Measurements from ENCODE around the gene CFAP107.
"Not testable (repeated sequence)": the region's sequence is repeated elsewhere in the genome, so short reads cannot be mapped to it uniquely, and the experiment has no call there.

The CFAP107 gene, protein sequence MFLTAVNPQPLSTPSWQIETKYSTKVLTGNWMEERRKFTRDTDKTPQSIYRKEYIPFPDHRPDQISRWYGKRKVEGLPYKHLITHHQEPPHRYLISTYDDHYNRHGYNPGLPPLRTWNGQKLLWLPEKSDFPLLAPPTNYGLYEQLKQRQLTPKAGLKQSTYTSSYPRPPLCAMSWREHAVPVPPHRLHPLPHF

DNA sequence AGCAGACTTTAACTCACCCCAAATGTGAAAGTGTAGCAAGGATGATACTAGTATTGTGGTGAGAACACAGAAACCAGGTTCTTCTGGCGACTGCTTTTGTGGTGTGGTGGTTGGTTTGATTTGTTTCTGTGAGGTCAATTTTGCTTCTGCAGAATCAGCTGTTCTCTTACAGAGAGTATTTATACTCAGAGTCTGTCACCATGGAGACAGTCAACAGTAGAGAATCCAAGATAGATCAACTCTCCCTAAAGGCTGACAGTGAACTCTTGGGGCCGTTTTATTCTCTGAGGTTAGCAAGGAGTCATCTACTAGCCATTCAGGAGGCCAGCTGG lies at the start of gene CFAP107:
TSS of gene CFAP107 (plus strand) at position 209 of the 332 bp plus-strand sequence. CDS start 231 bp downstream, outside the sequence.
- no peak for DNase-seq

DNA sequence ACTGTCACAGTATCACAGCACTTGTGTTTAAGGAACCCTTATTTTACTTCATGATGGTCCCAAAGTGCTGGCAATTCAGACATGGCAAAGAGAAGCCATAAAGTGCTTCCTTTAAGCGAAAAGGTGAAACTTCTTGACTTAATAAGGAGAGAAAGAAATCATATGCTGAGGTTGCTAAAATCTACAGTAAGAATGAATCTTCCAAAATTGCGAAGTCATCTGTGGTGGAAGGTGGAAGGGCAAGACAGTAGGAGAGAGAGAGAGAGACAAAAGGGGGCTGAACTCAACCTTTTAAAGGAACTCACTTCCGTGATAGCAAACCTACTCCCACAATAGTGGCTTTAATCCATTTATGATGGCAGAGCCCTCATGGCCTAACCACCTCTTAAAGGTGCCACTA lies 49.3 kb upstream of the CFAP107 start:
- DNase-seq: no peak

DNA sequence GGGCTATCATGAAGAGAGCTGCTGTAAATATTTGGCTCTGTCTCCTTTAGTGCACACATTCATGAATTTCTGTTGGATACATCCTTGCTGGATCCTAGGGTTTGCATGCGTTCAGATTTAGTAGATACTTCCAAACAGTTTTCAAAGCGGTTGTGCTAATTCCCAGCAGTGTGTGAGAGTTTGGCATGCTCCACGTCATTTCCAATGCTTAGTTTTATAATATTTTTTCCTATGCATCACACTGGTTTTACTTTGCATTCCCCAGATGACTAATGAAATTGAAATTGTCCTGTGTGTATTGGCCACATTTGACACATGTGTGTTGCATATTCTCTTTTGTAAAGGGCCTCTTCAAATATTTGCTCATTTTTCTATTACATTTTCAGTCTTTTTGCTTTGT lies 48.6 kb upstream of the CFAP107 start:
- DNase-seq: no peak

DNA sequence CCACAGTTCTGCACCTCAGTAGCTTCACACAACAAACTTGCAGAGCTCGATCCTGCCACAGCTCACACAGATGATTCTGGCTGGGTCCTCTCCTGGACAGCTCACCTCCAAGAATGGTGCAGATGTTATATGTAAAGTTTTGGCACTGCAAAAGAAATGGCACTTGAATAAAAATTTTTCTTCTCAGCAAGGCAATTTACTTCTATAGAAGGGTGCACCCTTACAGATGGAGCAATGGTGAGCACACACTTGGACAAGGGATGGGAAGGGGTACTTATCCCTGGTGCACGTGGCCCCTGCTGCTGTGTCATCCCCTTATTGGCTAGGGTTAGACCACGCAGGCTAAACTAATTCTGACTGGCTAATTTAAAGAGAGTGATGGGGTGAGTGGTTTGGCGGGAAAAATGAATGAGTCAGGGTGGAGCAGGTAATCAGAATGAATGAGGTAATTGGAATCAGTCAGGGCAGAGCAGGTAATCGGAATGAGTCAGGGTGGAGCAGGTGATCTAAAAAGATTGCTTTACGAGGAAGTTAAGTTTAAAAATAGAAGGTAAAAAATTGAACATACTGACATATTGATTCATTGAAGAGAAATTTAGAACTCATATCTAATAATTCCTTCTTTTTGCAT lies 42.1 kb upstream of the CFAP107 start:
- no peak for DNase-seq

DNA sequence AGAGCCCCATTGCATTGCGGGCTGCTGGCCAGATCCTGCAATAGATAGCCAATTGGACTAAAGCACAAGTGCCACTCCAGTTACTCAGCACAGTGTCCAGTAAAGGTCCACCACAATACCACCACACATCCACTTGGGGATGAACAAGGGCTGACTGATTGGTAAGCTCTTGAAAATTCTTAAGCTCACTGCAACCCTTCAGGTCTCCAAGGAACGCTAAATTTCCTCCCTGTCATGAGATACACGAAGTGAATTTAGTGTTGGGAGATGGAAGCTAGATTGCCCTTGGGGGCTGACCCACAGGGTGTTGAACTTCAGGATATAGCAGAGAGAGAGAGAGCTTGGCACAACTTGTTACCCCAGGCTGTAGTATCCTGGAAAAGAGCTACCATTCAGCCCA lies 39.9 kb upstream of the CFAP107 start:
- DNase-seq: no peak

DNA sequence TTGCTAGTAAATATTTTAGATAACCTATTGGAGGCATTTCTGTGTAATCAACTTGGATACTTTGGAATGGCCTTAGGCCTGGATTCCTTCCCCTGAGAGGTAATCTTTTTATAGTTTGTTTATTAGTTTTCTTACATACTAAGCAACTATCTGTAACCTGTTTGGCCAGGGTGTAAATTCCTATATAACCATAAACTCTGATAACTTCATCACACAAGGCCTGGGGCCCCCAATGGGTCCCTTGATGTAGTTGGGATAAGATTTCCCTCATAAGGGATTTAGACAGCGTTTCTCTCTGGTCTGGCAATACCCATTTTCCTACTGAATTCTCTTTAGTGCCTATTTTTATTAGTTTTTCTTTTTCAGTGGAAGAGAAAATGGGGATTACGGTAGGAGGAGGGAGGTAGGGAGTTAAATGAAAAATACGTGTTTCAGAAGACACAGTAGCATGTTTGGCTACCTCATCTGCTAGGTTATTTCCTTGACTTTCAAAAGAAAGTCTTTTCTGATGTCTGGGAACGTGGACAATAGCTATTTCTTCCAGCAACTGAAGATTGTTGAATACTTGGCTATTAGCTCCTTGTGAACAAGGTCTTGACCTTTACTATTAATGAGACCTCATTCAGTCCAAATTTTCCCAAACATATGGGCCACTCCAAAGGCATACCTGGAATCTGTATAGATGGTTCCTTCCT lies 37.5 kb upstream of the CFAP107 start:
- DNase-seq: no peak

DNA sequence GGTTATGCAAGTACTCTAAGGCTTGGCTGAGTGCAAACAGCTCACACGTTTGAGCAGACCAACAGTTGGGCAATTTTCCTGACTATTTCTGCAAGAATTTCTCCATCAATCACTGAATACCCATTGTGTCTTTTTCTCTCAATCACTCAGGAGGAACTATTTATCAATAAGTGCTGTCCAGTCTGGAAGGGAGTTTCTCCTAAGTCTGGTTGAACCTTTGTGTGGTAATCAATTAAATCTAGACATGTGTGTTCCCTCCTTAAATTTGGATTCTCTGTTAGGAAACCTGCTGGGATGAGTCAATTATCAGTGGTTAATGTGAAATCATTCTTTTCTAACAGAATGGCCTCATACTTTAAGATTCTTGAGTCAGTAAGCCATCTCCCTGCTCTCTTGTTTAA lies 36.9 kb upstream of the CFAP107 start:
- DNase-seq: no peak

DNA sequence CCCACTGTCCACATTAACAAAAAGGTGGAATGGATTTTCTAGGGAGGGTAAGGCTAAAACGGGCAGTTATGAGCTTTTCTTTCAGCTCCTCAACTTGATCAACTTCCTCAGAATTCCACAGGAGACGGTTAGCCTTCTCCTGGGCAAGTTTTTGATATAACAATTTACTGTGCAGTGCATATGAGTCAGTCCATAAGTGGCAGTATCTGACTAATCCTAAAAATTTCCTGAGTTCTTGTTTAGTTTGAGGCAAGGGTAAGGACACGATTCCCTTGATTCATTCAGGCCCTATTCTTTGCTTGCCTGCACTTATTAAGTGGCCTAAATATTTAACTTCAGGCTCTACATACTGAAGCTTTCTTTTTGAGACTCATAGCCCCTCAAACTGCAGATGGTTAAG lies 36.3 kb upstream of the CFAP107 start:
- no peak for DNase-seq

DNA sequence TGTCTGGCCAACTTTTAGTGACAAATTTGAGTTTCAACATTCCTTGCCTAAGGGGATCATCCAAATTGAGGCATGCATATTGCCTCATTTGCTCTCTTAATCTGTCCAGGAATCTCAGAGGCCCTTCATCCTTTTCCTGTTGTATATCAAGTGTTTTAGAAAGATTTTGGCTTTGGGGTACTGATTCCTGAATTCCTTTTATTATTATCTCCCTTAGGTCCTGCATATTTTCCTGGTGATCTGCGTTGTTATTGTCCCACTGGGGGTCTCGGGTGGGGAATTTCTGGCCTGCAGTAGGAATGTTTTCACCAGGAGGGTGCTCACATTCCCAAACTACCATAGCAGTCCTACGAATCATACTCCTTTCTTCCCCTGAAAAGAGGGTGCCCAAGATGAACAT lies 34.5 kb upstream of the CFAP107 start:
- DNase-seq: no peak

DNA sequence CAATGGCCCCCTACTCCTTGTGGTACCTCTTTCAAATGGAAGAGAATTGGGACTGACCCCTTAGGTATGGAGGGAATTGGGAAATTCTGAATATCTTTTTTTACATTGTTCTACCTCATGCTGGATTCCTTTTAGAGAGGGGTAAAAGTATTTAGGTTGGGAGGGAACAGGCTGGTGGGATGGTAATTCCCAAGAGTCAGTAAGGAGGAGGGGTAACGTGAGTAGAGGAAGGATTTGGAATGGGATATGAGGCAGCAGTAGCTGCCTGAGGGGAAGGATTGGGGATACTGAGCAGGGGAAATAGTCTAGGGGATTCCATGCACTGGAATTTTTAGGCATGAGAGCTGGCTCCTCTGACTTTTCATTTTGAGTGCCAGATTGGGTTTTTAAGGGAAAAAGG lies 33.9 kb upstream of the CFAP107 start:
- no peak for DNase-seq

DNA sequence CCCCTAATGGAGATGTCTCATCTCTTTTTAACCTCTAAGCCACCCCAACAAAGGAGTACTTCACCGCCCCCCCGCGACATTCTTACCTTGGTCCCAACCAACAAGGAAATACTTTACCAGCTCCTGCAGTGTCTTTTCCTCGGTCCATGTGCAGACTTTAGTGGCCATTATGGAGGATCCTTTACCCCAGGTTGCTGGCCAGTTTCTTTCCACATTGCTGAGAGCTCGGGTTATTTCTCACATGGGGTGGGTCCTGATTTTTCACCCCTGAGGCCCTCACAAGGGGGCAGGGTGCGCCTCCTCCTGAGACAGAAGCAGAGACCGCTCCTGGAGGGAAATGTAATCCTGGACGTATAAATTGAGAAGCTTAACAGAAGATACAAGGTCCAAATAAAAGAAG lies 33.1 kb upstream of the CFAP107 start:
- no peak for DNase-seq

DNA sequence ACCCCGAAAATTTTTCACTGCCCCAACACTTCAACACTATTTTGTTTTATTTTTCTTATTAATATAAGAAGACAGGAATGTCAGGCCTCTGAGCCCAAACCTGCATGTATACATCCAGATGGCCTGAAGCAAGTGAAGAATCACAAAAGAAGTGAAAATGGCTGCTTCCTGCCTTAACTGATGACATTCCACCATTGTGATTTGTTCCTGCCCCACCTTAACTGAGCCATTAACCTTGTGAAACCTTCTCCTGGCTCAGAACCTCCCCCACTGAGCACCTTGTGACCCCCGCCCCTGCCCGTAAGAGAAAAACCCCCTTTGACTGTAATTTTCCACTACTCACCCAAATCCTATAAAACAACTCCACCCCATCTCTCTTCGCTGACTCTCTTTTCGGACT lies 32.3 kb upstream of the CFAP107 start:
- not testable (repeated sequence) for DNase-seq

DNA sequence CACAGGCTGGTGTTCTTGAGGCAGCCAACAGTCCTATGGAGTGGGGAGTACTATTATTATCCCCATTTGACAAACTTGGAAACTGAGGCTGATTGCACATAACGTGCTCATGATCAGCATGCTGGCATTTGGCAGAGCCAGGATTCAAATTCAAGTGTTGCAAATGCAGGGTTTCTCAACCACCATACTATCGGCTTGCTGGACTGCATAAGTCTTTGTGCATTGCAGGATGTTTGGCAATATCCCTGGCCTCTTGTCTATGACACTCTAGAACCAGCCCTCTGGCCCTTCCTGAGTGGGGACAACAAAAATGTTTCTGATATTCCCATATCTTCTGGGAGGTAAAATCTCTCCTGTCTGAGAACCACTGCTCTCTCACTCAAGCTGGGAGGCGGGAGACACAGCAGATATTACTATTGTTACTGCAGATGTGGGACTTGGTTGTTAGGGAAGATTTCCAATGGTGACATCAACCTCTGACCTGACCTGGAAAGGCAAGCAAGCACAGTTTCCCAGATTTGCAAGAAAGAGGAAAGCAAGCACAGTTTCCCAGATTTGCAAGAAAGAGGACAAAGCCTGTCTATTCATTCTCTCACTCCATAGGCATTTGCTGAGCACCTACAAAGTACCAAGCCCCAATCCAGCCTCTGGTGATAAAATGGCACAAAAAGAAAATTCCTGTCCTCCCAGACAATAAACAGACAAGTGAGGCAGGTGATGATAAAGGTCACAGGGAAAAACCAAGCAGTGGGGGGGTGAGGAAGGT lies 31.1 kb upstream of the CFAP107 start:
- no peak for DNase-seq

DNA sequence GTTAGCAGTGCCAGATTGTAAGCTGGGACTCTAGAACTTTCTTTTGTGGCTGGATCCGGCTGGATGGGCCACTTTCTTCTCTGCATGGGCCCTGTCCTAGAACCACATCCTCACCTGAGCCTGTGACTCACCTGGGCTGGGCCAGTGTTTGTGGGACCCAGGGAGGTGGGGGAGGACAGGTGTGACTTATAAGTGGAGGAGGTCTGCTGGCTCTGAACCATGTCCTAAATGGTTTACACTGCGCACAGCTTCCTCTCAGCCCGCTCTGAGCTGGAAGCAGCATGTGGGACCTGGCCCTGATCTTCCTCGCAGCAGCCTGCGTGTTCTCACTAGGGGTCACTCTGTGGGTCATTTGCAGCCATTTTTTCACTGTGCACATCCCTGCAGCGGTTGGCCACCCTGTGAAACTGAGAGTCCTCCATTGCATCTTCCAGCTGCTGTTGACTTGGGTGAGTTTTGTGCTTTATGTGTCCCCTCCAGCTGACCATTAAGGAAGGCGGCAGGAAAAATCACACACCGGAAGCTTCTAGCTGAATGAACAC lies 30.0 kb upstream of the CFAP107 start, which contains the start of gene AADACL3:
TSS of gene AADACL3 (plus strand) at position 215 of the 542 bp plus-strand sequence. CDS start at position 282, 67 bp downstream.
- DNase-seq: no peak

DNA sequence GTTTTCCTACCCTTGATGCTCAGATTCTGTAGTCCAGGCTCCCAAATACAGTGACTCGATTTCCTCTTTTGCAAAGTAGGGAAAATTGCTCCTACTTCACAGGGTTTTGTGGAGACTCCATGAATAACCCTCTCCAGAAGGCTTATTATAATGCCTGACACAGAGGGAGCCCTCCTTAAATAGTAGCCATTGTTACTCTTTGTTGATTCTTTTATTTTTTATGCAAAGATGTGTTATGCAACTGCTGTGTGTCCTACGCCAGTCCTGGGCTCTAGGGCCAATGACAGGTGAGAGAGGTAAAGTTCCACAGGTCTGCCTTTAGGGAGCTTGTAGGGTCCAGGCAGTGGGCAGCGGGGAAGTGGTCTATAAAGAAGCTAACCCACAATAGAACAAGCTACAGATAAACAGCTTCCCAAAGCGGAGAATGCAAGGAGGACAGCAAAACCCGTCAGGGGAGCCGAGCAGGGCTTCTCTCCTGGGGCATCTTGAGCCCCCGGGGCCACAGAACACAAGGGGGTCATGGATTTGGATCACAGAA lies 28.6 kb upstream of the CFAP107 start:
- DNase-seq: no peak

DNA sequence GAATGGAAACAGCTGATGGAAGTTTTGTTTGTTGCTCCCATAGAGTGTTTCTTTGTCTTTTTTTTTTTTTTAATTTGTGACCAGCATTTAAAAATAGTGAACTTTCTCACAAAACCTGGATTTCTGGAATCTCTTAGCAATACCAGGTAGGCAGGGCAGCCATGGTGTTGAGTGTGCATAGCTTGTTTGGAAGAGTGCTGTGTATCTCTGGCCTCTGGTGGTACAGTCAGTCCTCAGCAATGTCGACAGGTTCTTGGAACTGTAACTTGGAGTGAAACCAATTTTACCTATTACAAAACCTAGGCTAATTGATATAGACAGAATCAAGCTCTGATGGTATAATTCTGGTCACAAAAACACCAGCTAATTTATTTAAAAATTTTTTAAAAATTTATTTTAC lies 23.4 kb upstream of the CFAP107 start:
- no peak for DNase-seq

DNA sequence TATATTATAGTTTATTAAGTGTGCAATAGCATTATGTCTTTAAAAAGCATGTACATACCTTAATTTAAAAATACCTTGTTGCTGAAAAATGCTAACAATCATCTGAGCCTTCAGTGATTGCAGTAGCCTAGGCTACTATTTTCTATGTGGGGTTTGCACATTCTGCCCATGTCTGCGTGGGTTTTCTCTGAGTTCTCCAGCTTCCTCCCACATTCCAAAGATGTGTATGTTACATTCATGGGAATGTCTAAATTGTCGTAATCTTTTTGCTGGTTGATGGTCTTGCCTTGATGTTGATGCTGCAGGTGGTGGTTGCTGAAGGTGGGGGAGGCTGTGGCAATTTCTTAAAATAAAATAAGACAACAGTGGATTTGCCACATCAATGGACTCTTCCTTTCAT lies 17.6 kb upstream of the CFAP107 start:
- no peak for DNase-seq

DNA sequence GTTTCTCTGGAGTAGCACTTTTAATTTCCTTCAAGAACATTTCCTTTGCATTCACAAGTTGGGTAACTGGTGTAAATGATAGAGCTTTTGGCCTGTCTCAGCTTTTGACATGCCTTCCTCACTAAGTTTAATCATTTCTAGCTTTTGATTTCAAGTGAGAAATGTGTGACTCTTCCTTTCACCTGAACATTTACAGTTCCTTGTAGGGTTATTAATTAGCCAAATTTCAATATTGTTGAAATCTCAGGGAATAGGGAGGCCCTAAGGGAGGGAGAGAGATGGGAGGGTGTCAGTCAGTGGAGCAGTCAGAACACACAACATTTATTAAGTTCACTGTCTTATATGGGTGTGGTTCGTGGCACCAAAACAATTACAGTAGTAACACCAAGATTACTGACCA lies 15.8 kb upstream of the CFAP107 start:
- DNase-seq: no peak

DNA sequence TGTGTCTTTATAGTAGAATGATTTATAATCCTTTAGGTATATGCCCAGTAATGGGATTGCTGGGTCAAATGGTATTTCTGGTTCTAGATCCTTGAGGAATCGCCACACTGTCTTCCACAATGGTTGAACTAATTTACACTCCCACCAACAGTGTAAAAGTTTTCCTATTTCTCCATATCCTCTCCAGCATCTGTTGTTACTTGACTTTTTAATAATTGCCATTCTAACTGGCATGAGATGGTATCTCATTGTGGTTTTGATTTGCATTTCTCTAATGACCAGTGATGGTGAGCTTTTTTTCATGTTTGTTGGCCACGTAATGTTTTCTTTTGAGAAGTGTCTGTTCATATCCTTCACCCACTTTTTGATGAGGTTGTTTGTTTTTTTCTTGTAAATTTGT lies 14.9 kb upstream of the CFAP107 start:
- not testable (repeated sequence) for DNase-seq

DNA sequence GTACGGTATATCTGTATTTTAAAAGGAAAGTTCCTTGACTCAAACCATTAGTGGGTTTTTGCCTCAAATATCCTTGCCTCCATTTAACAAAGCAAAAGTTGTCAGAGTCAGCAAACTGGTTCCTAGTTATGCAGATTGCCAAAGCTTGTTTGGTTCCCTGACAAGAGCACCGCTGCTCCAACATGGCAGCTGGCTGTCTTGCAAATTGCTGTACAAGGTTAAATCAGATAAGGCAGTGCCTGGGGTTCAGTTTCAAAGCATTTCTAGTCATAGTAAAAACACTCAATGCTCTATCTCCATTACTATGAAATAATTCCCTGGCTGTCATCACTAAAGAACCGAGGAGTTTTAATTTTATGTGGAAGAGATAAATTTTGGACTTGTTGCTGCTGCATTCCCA lies 11.3 kb upstream of the CFAP107 start:
- DNase-seq: no peak

DNA sequence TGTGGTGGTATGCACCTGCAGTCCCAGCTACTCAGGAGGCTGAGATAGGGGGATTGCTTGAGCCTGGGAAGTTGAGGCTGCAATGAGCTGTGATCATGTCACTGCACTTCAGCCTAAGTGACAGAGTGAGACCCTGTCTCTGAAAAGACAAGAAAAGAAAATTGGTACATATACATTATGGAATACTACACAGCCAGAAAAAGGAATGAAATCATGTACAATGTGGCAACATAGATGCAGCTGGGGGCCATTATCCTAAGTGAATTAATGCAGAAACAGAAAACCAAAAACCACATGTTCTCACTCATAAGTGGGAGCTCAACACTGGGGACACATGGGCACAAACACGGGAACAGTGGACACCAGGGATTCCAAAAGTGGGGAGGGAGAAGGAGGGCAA lies 7.1 kb upstream of the CFAP107 start:
- DNase-seq: no peak

DNA sequence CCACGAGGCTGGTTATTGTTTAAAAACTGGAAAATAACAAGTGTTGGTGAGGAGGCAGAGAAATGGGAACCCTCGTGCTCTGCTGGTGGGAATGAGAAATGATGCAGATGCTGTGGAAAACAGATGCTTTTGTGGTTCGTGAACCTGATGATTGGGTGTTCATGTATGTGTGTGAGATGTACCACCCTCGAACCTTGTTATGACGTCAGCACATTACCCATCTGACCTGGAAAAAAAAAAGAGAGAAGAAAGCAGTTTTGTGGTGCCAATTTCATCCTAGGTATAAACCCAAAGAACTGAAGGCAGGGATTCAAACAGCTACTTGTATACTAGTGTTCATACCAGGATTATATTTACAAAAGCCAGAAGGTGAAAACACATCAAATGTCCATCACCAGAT lies 6.4 kb upstream of the CFAP107 start:
- no peak for DNase-seq

DNA sequence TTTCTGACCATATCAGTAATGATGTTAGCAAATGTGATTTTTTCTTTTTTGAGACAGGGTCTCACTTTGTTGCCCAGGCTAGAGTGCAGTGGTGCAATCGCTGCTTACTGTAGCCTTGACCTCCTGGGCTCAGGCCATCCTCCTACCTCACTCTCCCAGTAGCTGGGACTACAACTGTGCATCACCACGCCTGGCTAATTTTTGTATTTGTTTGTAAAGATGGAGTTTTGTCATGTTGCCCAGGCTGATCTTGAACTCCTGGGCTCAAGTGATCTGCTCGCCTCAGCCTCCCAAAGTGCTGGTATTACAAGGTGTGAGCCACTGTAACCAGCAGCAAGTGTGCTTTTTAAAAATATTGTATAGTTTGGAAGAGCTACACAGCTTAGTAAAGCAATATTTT lies 4.1 kb upstream of the CFAP107 start:
- DNase-seq: no peak

All from NCI-H510A (cell line).